Measurements from ENCODE around the gene FRZB. TPM values are rescaled to one million over a fixed set of nuclear protein-coding genes. Genes with fewer than 3 reads are reported as not detected.
A peak's percentile ranks its signal among the peaks of the same experiment; 100 is the strongest.

FRZB gene, protein sequence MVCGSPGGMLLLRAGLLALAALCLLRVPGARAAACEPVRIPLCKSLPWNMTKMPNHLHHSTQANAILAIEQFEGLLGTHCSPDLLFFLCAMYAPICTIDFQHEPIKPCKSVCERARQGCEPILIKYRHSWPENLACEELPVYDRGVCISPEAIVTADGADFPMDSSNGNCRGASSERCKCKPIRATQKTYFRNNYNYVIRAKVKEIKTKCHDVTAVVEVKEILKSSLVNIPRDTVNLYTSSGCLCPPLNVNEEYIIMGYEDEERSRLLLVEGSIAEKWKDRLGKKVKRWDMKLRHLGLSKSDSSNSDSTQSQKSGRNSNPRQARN
- total RNA-seq (2016; rRNA removed; fragmentation: Illumina TruSeq; extraction: Trizol) (0.04 TPM in 1 of 2 replicates, not detected in the other), polyA plus RNA-seq (2011; rRNA removed) (0.86 and 1.2 TPM in 2 replicates), polyA minus RNA-seq (2011; rRNA and poly(A)+ RNA removed; ENCODE audit: low replicate concordance) (1.2 TPM in 1 of 2 replicates, not detected in the other), Bru-seq, nascent RNA (percentile 18 among the genes with signal in this experiment), BruChase-seq, experiment 1, labeled RNA remaining after a 6-hour chase (percentile 46 among the genes with signal in this experiment), BruChase-seq, experiment 2, labeled RNA remaining after a 2-hour chase (percentile 55 among the genes with signal in this experiment)
- total RNA-seq (2016; cell fraction: cytosol; rRNA removed; fragmentation: Illumina TruSeq; extraction: Trizol; ENCODE audit: low read depth) = not detected in 2 replicates
- total RNA-seq (2016; cell fraction: insoluble cytoplasmic fraction; rRNA removed; fragmentation: Illumina TruSeq; extraction: Trizol) = 0.04 TPM in 1 of 2 replicates, not detected in the other
- total RNA-seq (2016; cell fraction: membrane; rRNA removed; fragmentation: Illumina TruSeq; extraction: Trizol) = 0.03 TPM in 1 of 2 replicates, not detected in the other
- total RNA-seq (2016; cell fraction: nucleus; rRNA removed; fragmentation: Illumina TruSeq; extraction: Trizol) = 0.16 and 0.25 TPM in 2 replicates
- polyA plus RNA-seq (2011; cell fraction: cytosol; rRNA removed) = 0.67 and 0.68 TPM in 2 replicates
- polyA plus RNA-seq (2011; cell fraction: nucleus; rRNA removed) = 0.74 and 0.85 TPM in 2 replicates
- polyA plus RNA-seq (2012) = 1.0 and 1.8 TPM in 2 replicates
- polyA plus RNA-seq (2016; cell fraction: cytosol; fragmentation: Illumina TruSeq; extraction: Trizol; ENCODE audit: low read depth) = 0.03 and 0.09 TPM in 2 replicates
- 0.07 and 0.08 TPM in 2 replicates for polyA plus RNA-seq (2016; cell fraction: insoluble cytoplasmic fraction; fragmentation: Illumina TruSeq; extraction: Trizol; ENCODE audit: low read depth)
- polyA plus RNA-seq (2016; cell fraction: membrane; fragmentation: Illumina TruSeq; extraction: Trizol; ENCODE audit: low read depth) = not detected in 2 replicates
- 0.14 and 0.28 TPM in 2 replicates for polyA plus RNA-seq (2016; cell fraction: nucleus; fragmentation: Illumina TruSeq; extraction: Trizol; ENCODE audit: insufficient read depth, low read depth)
- 0.53 and 0.69 TPM in 2 replicates for polyA minus RNA-seq (2011; cell fraction: cytosol; rRNA and poly(A)+ RNA removed)
- 1.4 and 1.6 TPM in 2 replicates for polyA minus RNA-seq (2011; cell fraction: nucleus; rRNA and poly(A)+ RNA removed)
- long read RNA-seq, experiment 1 = 0 reads
- long read RNA-seq, experiment 2 = 0 reads

DNA sequence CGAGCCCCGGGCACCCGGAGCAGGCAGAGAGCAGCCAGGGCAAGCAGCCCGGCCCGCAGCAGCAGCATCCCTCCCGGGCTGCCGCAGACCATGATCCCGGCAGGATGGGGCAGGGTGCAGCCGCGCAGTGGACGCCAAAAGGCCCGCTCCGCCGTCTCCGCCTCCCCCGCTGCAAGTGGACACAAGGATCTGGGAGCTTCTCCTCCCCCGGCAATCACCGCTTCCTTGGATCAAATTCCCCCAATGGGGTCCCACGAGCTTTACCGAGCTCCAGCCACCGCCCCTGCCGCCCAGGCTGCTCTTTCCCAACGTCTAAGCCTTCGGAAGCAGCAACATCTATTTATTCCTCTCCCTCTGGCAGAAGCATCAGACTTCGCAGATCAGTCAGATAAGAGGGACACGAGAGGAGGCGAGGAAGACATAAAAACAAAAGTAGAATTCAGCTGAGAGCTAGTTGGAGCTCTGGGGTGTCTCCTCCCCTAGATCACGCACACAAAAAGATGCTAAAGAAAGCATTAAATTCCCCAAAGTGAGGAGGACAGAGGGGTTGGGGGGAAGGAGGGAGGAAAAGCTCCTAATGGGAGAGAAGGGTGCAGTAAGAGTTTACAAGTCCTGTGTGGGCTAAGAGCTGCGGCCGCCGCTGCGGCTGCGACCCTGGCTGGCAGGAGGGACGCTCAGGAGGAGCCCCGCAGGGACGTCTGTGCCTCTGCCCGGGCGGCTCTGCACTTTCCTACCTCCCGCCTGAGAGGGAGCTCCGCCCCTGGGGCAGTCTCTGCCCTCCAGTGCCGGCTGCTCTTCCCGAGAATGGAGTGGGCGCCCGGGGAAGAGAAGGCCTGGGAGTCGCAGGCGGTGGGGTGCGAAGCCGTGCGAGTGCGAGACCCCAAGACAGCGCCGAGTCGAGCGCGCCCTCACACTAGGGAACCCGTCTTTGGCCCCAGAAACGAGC, at the start of gene FRZB:
TSS of gene FRZB (minus strand) at position 177 of the 946 bp plus-strand sequence. CDS start at position 92, 85 bp downstream.
- Histone ChIP-seq H3K9me3 (ENCODE audit: low read length) (no peaks in the 10 kb centered on the region), H3K79me2 (ENCODE audit: insufficient read depth, low read length) (no peaks in the 10 kb centered on the region), H3K4me1 (ENCODE audit: insufficient read depth, low read length) (peaks cover 34% of the 10 kb centered on the region), H2AFZ (ENCODE audit: low read length) (peak within 1 kb of the TSS; percentile 3), H3K27me3 (ENCODE audit: control insufficient read depth in 1 of 2, insufficient read depth in 2 of 2, low read length in 2 of 2) (peaks cover 3 to 20% of the 10 kb centered on the region in 2 experiments; a peak in 2 of 5 replicates), H3K4me2 (ENCODE audit: low read depth, low read length) (peak within 1 kb of the TSS; percentile 76), H3K4me3 (replicated peaks in 1 of 3; ENCODE audit: insufficient read depth in 1 of 3, low read depth in 2 of 3, low read length in 3 of 3) (peak within 1 kb of the TSS; percentile 42 to 68 (median 60)), H4K20me1 (ENCODE audit: insufficient read depth, low read length) (no peaks in the 10 kb centered on the region), H3K27ac (ENCODE audit: extremely low read length, insufficient read depth, low read length) (no peak within 1 kb of the TSS), H3K9ac (ENCODE audit: insufficient read depth, low read depth, low read length) (peak within 1 kb of the TSS; percentile 51), H3K36me3 (replicated peaks in 1 of 2; ENCODE audit: control insufficient read depth in 1 of 2, insufficient read depth in 2 of 2, low read length in 2 of 2) (no peaks in the 10 kb centered on the region)
- in situ Hi-C loops (cut with HindIII; ENCODE audit: extremely low pct_ligation_motif_present, low pct_unique_long_range_greater_than_20kb) = no loop called here
- ATAC-seq = peak; percentile 93
- BruUV-seq (replicated peaks) = no TSS peak
- DNase-seq (ENCODE audit: low spot score) = peak; percentile 28
- POLR2A ChIA-PET = no interaction called here
- 18% methylated on average over 43 of the region's 57 CpGs for WGBS (ENCODE audit: low lambda C conversion rate)
- CTCF ChIA-PET (ENCODE audit: low intra/inter-chr PET ratio, low total read pairs) = no interaction called here
- intact Hi-C loops (cut with micrococcal nuclease; ENCODE audit: unreplicated experiment) = loop anchor here (5.0 kb wide), 1 partner anchor 46 kb away; no protein-coding TSS in a partner anchor
- no peak for FAIRE-seq
- TF ChIP-seq HNF4G (IDR thresholded peaks at IDR 0.05; ENCODE audit: borderline replicate concordance, low read depth, low read length) (no peak), HNF4G (CRISPR knock-in tag; IDR thresholded peaks at IDR 0.05; ENCODE audit: borderline replicate concordance, low read depth) (peak; percentile 60; the same call in 1 of the 2 replicates), SAP130 (CRISPR knock-in tag; IDR thresholded peaks at IDR 0.05; ENCODE audit: low read depth) (peak; percentile 33; the same call in 1 of the 2 replicates), ZNF563 (CRISPR knock-in tag; IDR thresholded peaks at IDR 0.05) (peak; percentile 58; the same call in 1 of the 2 replicates), STAT5B (CRISPR knock-in tag; IDR thresholded peaks at IDR 0.05) (no peak), RFX1 (IDR thresholded peaks at IDR 0.05) (no peak), ZNF572 (CRISPR knock-in tag; IDR thresholded peaks at IDR 0.05) (no peak)
- TF ChIP-seq, protein P1, sequence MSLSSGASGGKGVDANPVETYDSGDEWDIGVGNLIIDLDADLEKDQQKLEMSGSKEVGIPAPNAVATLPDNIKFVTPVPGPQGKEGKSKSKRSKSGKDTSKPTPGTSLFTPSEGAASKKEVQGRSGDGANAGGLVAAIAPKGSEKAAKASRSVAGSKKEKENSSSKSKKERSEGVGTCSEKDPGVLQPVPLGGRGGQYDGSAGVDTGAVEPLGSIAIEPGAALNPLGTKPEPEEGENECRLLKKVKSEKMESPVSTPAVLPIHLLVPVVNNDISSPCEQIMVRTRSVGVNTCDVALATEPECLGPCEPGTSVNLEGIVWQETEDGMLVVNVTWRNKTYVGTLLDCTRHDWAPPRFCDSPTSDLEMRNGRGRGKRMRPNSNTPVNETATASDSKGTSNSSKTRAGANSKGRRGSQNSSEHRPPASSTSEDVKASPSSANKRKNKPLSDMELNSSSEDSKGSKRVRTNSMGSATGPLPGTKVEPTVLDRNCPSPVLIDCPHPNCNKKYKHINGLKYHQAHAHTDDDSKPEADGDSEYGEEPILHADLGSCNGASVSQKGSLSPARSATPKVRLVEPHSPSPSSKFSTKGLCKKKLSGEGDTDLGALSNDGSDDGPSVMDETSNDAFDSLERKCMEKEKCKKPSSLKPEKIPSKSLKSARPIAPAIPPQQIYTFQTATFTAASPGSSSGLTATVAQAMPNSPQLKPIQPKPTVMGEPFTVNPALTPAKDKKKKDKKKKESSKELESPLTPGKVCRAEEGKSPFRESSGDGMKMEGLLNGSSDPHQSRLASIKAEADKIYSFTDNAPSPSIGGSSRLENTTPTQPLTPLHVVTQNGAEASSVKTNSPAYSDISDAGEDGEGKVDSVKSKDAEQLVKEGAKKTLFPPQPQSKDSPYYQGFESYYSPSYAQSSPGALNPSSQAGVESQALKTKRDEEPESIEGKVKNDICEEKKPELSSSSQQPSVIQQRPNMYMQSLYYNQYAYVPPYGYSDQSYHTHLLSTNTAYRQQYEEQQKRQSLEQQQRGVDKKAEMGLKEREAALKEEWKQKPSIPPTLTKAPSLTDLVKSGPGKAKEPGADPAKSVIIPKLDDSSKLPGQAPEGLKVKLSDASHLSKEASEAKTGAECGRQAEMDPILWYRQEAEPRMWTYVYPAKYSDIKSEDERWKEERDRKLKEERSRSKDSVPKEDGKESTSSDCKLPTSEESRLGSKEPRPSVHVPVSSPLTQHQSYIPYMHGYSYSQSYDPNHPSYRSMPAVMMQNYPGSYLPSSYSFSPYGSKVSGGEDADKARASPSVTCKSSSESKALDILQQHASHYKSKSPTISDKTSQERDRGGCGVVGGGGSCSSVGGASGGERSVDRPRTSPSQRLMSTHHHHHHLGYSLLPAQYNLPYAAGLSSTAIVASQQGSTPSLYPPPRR (CRISPR knock-in tag; IDR thresholded peaks at IDR 0.05; ENCODE audit: borderline replicate concordance) = 0 out of 2 replicates have a peak, but pooled peaks have one; percentile 20
- TF ChIP-seq, protein P2, sequence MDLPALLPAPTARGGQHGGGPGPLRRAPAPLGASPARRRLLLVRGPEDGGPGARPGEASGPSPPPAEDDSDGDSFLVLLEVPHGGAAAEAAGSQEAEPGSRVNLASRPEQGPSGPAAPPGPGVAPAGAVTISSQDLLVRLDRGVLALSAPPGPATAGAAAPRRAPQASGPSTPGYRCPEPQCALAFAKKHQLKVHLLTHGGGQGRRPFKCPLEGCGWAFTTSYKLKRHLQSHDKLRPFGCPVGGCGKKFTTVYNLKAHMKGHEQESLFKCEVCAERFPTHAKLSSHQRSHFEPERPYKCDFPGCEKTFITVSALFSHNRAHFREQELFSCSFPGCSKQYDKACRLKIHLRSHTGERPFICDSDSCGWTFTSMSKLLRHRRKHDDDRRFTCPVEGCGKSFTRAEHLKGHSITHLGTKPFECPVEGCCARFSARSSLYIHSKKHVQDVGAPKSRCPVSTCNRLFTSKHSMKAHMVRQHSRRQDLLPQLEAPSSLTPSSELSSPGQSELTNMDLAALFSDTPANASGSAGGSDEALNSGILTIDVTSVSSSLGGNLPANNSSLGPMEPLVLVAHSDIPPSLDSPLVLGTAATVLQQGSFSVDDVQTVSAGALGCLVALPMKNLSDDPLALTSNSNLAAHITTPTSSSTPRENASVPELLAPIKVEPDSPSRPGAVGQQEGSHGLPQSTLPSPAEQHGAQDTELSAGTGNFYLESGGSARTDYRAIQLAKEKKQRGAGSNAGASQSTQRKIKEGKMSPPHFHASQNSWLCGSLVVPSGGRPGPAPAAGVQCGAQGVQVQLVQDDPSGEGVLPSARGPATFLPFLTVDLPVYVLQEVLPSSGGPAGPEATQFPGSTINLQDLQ (CRISPR knock-in tag; IDR thresholded peaks at IDR 0.05) = no peak

Data from HepG2 (cell line).